PFSK-1 (cell line): ENCODE results near the gene MAMDC4.

Experiments used
- POLR2AphosphoS5 ChIP-seq: IDR thresholded peaks from 2 replicates; pipeline ENCODE4 v1.6.1; 2012; ENCODE audit warnings: low read depth, mild to moderate bottlenecking, control low read depth, low read length, moderate library complexity
- TAF1 ChIP-seq: IDR thresholded peaks from 2 replicates; pipeline ENCODE4 v1.6.1; 2012; ENCODE audit warnings: low read length, control low read depth, borderline replicate concordance; ENCODE audit not compliant: insufficient read depth

DNA sequence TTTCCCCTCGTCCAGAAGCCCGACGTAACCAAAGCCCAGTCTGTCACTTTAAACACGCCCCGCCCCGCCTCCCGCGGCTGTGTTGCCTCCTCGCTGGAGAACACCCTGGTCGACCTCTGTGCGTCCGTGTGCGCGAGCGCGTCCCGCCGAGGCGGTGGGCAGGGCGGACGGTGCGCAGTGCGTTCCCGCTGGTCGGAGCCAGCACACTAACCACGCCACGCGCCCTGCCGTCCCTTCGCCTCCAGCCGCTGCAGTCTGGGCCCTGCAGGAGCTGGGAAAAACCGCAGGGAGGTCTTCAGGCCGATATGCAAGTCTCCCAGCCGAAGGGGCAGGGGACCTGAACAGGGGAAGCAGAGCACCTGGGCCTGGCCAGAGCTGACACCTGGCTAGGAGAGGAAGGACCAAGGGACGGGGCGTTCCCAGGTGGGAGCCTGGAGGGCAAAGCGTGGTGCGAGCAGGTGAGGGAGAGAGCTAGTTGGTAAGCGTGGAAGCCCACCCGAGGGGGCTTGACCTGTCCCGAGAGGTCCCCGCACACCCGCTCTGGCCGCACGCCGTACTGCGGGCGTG is 4.2 kb upstream of the MAMDC4 start:
- TF ChIP-seq POLR2AphosphoS5 (peak; percentile 61; the same call in 1 of the 2 replicates), TAF1 (no peak)
